Tibial nerve (tissue), 3 donors: ENCODE data around the gene CACNG5.

ENCODE experiments used
- POLR2A ChIP-seq, 2 donors: fragments of 450-650 bp; IDR thresholded peaks; one replicate each; pipeline ENCODE4 v1.6.1; 2017; ENCODE audit warnings: antibody characterized with exemption in 2 of 2, mild to moderate bottlenecking in 2 of 2, moderate library complexity in 2 of 2
- TF ChIP-seq, protein P1 (sequence below), 5 experiments: fragments of 200-600 bp in 3 of 5; fragments of 450-650 bp in 2 of 5; sonication (generic) in 3 of 5; IDR thresholded peaks; one replicate each; pipeline ENCODE4 v1.5.1; 2016 to 2019; ENCODE audit warnings: antibody characterized with exemption in 5 of 5, mild to moderate bottlenecking in 3 of 5, moderate library complexity in 2 of 5

DNA sequence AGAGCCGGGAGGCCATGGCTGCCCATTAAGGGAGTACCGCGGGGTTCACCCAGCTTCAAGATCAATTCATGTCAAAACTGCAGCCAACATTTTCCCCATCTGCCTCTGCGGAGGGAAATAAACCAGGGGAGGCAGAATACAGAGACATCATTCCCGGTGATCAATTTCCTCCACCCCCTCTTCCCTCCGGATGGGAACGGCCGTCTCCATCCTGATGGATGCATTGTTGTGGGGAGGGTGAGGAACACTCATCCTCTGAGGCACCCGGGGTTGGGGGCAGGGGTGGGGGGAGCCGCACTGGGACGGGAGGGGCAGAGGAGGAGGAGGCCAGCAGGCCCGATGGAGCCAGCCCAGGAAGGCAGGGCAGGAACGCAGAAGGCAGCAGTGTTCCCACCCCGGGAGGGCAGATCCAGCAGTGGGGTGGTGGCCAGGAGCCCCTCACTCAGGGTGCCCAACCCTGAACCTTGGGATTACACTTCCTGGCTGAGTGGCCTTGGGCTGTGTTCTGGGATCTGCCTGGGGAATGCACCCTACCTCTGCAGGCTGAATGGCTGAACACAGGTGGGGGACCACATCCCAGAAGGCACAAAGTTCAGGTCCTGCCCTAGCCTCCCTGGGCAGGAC, 14.2 kb downstream of the CACNG5 start:
- TF ChIP-seq, protein P1, sequence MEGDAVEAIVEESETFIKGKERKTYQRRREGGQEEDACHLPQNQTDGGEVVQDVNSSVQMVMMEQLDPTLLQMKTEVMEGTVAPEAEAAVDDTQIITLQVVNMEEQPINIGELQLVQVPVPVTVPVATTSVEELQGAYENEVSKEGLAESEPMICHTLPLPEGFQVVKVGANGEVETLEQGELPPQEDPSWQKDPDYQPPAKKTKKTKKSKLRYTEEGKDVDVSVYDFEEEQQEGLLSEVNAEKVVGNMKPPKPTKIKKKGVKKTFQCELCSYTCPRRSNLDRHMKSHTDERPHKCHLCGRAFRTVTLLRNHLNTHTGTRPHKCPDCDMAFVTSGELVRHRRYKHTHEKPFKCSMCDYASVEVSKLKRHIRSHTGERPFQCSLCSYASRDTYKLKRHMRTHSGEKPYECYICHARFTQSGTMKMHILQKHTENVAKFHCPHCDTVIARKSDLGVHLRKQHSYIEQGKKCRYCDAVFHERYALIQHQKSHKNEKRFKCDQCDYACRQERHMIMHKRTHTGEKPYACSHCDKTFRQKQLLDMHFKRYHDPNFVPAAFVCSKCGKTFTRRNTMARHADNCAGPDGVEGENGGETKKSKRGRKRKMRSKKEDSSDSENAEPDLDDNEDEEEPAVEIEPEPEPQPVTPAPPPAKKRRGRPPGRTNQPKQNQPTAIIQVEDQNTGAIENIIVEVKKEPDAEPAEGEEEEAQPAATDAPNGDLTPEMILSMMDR (IDR thresholded peaks at IDR 0.05), result no peak
- TF ChIP-seq POLR2A (IDR thresholded peaks at IDR 0.05), result no peak
